ENCODE data around the gene ZNF577.
A peak's percentile ranks its signal among the peaks of the same experiment; 100 is the strongest.
"Not testable (repeated sequence)": the region's sequence is repeated elsewhere in the genome, so short reads cannot be mapped to it uniquely, and the experiment has no call there.

The ZNF577 gene

DNA sequence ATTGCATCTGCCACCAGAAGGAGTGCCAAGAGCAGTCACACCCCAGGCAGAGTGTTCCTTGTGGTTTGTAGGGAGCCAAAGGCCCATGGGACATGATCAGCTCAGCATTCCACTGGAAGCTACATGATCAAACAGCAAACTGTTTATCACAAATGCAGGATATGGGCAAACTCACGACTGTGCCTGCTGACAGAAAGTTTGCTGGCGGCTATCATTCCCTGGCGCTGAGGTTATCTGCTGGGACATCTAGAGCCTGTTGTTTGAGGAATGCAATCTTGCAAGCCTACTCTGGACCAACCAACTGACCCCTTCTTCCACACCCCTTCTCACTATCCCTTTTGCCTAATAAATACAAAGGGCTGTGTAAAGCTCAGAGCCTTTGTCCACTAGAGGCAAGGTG is 31.9 kb upstream of the ZNF577 start:
- DNase-seq (ENCODE audit: low spot score): no peak
- TF ChIP-seq CTCF (IDR thresholded peaks at IDR 0.05; ENCODE audit: extremely low read depth, missing control alignments): no peak

- no peak for TF ChIP-seq CTCF (IDR thresholded peaks at IDR 0.05; ENCODE audit: extremely low read depth, missing control alignments)
- no peak for DNase-seq (ENCODE audit: low spot score)
Observed at GRCh38 chr19:51916167-51916566, 28.4 kb upstream of the ZNF577 start.

- no peak for TF ChIP-seq CTCF (IDR thresholded peaks at IDR 0.05; ENCODE audit: extremely low read depth, missing control alignments)
- DNase-seq (ENCODE audit: low spot score): no peak
Observed at GRCh38 chr19:51915324-51915867, 27.6 kb upstream of the ZNF577 start.

GRCh38 chr19:51907981-51908380 is 20.2 kb upstream of the ZNF577 start:
- DNase-seq (ENCODE audit: low spot score): not testable (repeated sequence)

DNA sequence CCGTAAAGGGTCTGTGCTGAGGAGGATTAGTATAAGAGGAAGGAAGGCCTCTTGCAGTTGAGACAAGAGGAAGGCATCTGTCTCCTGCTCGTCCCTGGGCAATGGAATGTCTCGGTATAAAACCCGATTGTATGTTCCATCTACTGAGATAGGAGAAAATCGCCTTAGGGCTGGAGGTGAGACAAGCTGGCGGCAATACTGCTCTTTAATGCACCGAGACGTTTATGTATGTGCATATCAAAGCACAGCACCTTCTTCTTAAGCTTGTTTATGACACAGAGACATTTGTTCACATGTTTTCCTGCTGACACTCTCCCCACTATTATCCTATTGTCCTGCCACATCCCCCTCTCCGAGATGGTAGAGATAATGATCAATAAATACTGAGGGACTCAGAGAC is 18.4 kb upstream of the ZNF577 start:
- DNase-seq (ENCODE audit: low spot score): not testable (repeated sequence)

GRCh38 chr19:51905639-51906038 is 17.9 kb upstream of the ZNF577 start:
- not testable (repeated sequence) for DNase-seq (ENCODE audit: low spot score)

DNA sequence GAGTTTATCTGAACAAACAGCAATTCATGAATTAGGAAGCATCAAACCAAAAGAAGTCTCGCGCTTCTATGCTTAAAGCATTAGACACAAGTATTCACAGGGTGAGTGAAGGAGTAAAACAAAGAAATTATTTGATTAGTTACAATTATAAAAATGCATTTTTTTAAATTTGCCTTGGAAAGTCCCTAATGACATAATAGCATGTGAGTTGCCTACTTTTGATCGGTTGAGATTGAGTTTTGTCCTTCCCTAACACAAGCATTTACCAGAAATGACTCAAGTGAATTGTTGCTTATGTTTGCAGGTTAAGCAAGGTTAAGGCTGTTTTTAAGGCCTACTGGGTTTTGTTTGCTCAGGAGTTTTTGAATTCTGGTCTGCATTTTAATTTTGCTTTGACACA is 17.5 kb upstream of the ZNF577 start:
- TF ChIP-seq CTCF (IDR thresholded peaks at IDR 0.05; ENCODE audit: extremely low read depth, missing control alignments): no peak
- no peak for DNase-seq (ENCODE audit: low spot score)

GRCh38 chr19:51904331-51905165 is 16.8 kb upstream of the ZNF577 start, which contains the start of gene ZNF649:
Gene ZNF649, minus strand, starts transcription at chr19:51905017. Its CDS starts 4,910 bp downstream, at chr19:51900107.
- peak; percentile 83 for DNase-seq (ENCODE audit: low spot score)
- TF ChIP-seq CTCF (IDR thresholded peaks at IDR 0.05; ENCODE audit: extremely low read depth, missing control alignments): no peak

DNA sequence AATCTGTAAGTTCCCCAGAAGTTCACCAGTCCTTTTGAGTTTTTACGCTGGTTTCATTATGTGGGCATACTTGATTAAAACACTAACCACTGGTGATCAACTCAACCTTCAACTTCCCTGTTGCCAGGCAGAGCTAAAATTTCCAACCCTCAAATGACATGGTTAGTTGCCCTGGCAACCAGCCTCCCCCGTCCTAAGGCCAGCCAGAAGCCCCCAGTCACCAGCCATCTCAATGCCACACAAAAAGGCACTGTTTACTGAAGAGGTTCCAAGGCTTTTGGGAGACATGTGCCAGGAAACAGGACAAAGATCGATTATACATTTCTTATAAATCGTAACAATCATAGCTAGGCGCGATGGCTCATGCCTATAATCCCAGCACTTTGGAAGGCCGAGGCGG is 15.4 kb upstream of the ZNF577 start:
- no peak for TF ChIP-seq CTCF (IDR thresholded peaks at IDR 0.05; ENCODE audit: extremely low read depth, missing control alignments)
- DNase-seq (ENCODE audit: low spot score): no peak

Measured in GM20000 (cell line).